NCI-H2029 treated with DMSO at 0.1 percent for 48 hours (cell line): ENCODE results near the gene RAB34.

ENCODE experiments used
- DNase-seq: peaks from one replicate; lab custom pipeline; 2025; lab: John Stamatoyannopoulos, UW

Gene RAB34

DNA sequence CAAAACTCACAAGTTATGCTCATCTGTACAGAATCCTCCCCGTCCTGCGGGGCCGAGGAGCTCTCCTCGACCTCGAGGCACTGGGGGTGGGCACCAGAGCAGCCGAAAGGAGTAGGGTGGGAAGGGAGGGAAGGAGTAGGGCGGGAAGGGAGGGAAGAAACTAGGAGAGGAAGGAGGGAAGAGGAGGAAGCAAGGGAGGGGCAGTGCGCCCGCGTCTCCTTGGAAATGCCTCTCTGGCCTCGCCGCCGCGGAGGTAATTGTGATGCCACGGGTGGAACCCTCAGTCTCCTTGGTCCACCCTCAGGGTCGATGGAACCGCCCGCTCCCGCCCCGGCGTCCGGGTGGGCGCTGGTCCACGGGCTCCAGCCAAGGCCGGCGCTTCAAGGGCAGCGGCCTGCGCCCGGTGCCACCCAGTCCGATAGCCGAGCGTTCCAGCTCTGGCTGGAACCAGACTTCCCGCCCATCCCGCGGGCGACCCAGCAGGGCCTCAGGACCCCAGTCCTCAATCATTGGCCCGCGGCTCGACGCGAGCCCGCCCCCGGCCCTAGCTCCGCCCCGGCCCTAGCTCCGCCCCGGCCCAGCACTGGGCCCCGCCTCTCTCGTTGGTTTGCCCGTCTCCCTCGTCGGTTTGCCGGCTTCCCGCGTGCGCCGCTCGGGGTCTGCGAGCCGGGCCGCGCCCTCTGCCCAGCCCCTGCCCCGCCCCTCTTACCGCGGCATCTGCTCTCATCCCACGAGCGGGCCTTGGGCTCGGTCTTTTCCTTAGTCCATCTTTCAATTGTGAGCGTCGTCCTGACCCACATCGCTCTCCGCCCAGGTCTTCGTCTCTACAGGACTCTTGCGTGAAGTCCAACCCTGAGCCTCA is 6.6 kb downstream of the RAB34 start:
- DNase-seq = peak; percentile 43

GRCh38 chr17:28707339-28707720 is 10.3 kb downstream of the RAB34 start:
- DNase-seq = no peak

GRCh38 chr17:28706471-28707338 is 11.0 kb downstream of the RAB34 start:
- no peak for DNase-seq

DNA sequence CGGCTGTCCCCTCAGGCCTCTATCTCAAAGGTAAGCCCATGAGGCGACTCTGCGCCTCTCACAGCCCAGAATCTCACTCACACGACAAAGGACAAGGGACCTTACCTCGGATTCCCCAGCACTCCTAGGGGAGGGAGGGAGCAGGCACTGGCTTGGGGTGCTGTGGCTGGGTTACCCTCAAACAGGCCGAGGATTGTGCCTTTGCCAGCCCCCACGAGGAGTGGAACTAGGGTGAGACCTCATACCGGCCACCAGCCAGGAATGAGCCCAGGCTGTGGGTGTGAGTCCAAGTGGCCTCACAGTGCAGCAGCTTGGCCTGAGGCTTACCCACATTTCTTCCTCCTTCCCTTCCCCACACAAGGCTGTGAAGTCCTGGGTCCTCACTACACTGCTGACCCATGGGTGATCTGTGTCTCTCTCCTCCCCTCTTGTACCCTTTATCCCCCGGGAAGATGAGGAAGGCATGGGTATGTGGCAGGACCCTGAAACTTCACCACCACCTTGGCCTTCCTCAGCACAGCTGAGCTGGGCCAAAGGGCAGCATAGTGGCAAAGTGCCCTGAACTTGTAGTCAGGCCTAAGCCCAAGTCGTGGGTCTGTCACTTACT is 11.8 kb downstream of the RAB34 start:
- DNase-seq = no peak

GRCh38 chr17:28705074-28705659 is 12.5 kb downstream of the RAB34 start:
- DNase-seq = no peak

GRCh38 chr17:28704219-28704858 is 13.3 kb downstream of the RAB34 start:
- no peak for DNase-seq

DNA sequence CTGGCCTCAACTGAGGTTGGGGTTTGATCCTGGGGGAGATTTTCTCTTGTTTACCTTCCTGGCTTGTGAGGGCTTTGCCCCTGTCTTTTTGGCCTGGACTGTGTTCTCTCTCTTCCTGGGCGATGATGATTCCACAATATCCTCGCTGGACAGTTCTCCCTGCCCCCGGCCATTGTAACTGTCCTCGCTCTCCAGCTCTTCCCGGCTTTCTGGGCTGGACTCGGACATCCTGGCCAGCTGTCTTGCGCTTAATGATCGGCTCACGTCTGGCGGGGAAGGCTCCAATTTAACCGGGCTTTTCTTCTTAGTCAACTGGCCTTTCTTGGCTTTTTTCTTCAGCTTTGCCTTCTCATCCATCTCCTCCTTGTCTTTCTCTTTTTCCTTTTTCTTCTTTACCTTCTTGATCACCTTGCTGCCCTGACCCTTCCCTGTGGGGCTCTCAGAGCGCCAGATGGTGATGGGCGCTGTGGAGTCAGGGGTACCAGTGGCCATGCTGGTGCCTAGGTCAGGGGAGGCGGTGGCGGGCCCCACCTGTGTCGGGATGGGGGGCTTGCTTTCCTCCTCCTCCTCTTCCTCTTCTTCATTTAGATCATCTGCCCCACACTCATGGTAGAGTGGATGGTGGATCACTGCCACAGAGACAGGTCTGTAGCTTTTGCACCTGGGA is 14.0 kb downstream of the RAB34 start:
- no peak for DNase-seq

GRCh38 chr17:28702752-28703150 is 14.9 kb downstream of the RAB34 start:
- no peak for DNase-seq

GRCh38 chr17:28702026-28702751 is 15.5 kb downstream of the RAB34 start:
- DNase-seq = peak; percentile 53

DNA sequence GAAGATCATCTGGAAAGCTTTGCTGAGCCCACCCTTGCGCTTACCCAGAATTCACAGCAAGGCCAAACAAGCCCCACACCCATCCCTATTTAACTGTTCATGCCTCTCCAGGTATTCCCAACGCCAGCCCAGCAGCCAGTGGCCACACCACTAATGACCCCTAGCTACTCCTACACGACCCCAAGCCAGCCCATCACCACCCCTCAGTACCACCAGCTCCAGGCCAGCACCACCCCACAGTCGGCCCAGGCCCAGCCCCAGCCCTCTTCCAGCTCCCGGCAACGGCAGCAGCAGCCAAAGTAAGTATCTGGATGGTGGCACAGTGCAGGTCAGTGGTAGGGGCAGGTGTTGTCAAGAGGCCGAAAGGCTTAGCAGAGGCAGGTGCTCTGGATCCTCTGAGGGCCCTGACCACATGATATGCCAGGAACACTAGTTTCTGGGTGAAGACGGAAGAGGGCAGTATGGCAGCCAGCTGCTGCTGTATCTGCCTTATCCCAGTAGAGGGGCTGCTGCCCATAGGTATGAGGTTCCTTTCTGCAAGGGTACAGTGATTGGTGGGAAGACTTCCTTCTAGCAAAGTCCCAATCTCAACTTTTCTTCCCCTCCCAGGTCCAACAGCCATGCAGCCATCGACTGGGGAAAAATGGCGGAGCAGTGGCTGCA is 16.7 kb downstream of the RAB34 start:
- no peak for DNase-seq

DNA sequence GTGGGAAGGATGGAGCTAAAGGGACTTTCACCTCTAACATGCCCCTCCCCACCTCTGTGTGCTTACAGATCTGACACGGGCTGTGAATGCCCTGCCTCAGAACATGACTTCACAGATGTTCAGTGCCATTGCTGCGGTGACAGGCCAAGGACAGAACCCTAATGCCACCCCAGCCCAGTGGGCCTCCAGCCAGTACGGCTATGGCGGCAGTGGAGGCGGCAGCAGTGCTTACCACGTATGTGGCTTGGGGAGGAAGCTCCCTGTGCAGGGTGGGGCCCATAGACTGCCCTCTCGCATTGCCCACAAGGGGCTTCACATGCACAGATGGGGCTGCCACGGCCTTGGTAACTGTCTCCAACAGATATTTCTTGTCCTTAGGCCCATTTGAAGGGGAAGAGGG is 17.4 kb downstream of the RAB34 start:
- DNase-seq = no peak

DNA sequence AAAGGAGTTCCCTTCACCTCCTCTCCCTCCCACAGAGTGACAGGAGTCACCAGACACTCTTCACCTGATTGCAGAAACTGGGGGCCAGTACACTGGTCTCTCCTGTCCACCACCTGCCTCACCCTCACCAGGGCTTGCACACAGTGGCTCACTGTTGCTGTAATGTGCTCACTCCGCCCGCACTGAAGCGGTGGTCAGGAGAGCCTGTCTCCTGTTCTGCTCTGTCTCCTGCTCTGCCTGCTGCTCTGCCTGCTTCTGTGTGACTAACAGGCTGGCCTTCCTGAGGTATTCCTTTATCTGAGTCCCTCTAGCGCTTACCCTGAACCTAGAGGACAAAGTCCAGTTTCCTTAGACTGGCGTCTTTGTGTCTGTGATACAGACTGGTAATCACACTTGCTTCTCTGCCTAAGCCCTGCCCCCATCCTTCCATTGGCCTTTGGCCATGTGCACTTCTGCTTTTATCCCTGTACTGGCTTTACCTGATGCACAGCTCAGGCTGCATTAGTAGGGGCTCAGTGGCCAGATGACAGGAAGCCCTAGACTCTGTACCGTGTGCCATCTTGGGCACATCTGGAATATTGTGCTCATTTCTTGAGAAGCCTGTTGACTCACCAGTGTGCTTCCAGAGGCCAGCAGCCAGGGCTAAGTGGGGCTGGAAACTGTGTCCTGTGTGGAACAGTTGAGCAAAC is 19.3 kb downstream of the RAB34 start:
- DNase-seq = no peak

DNA sequence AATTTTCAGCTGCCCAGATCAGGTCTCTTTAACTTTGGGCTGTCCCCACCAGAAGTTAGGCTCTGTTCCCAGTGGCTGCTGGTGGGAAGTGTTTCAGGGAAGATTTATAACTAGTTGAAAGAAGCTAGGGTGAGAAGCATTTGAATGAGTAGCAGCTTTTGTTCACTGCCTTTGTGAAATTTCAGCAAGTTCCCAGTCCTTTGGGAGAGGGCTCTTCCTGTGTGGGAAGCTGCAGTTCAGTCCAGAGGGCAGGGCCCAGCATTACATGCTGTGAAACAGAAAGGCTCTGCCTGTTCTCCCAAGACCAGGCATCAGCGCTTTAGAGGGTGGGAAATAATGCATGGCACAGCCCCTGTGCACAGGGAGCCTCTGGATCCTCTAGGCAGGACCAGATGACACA is 23.8 kb downstream of the RAB34 start:
- DNase-seq = no peak

DNA sequence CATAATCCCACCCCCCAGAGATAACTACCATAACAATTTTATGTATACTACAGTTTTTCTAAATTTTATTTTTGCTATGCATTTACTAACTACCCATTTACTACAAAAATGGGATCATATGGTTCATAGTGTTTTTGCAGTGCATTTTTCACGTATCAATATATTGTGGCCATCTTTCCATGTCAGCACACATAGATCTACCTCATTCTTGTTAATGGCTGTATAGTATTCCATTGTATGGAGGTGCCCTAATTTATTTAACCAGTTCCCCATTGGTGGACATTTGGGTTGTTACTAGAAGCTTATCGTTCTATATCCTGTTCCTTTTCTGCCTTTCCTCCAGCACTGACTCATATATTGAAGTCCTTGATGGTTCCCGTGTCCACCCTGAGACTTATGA is 28.7 kb downstream of the RAB34 start:
- DNase-seq = no peak

- no peak for DNase-seq
Observed at GRCh38 chr17:28688481-28688880, 29.2 kb downstream of the RAB34 start.

DNA sequence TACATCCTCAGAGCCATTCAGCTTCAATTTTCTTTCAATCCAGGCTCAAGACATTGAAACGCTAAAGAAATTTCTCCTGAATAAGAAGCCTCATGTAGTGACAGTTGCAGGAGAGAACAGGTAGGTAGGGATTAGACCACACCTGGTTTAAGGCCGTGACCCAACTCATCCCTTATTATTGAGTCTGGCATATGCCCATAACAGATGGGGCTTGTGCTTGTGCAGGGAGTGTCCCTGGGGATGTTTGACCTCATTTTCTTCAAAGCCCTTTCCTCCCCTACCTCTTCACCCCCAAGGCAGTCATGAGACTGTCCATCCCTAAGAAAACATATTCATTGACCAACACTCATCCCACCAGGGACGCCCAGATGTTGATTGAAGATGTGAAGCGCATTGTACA is 31.4 kb downstream of the RAB34 start:
- DNase-seq = no peak

- DNase-seq = no peak
Observed at GRCh38 chr17:28685366-28685765, 32.3 kb downstream of the RAB34 start.

DNA sequence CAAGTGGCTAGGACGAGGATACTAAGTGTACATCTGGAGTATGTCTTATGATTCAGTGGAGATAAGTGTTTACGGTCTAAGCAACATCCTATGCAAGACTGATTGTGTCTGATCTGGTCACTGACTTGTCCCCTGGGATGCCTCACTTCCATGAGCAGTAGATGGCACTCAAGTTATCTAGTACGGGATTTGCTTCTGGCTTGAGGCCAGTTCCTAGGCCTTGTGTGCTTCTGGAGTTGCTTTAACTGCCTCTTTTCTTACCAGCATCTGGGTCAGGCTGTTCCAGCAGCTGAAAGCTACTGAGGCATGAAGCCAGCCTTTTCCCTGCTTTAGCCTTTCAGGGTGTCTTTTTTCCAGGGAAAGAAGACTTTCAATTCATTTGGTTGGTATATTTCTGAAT is 32.7 kb downstream of the RAB34 start:
- peak; percentile 24 for DNase-seq

- no peak for DNase-seq
Observed at GRCh38 chr17:28682655-28683054, 35.0 kb downstream of the RAB34 start.
